Measurements from ENCODE around the gene DUSP9.

The DUSP9 gene

DNA sequence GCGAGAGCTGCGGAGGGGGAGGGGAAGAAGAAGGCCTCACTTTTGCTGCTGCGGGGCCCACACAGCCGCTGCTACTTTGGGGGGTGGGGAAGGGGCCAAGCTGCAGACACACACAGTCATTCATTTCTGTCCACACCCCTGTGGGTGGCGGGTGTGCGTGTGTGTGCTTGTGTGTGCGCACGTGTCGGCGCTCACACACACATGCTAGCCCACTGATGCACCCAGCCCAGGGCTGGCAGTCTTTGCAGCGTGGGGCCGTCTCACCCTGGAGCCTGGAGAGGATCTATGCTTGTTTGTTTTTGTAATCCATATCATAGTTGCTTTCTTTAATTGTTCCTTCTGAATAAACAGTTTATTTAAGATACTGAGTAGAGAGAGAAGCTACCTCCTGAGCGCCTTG is 4.0 kb downstream of the DUSP9 start:
- H3K27ac ChIP-seq (replicated peaks) = no peak overlapping the region
- H3K4me3 ChIP-seq (replicated peaks; ENCODE audit: insufficient read depth, low read length) = no peak overlapping the region
- DNase-seq (ENCODE audit: low read depth in 1 of 2, low spot score in 1 of 2) = no peak
- no peak for TF ChIP-seq REST (IDR thresholded peaks at IDR 0.05; ENCODE audit: insufficient replicate concordance, low read depth)
- TF ChIP-seq POLR2AphosphoS5 (IDR thresholded peaks at IDR 0.05; ENCODE audit: low read depth) = no peak
- no peak for TF ChIP-seq GABPA (IDR thresholded peaks at IDR 0.05; ENCODE audit: low read depth)
- no peak for TF ChIP-seq SPI1 (IDR thresholded peaks at IDR 0.05; ENCODE audit: borderline replicate concordance, low read depth)
- TF ChIP-seq, protein P1, sequence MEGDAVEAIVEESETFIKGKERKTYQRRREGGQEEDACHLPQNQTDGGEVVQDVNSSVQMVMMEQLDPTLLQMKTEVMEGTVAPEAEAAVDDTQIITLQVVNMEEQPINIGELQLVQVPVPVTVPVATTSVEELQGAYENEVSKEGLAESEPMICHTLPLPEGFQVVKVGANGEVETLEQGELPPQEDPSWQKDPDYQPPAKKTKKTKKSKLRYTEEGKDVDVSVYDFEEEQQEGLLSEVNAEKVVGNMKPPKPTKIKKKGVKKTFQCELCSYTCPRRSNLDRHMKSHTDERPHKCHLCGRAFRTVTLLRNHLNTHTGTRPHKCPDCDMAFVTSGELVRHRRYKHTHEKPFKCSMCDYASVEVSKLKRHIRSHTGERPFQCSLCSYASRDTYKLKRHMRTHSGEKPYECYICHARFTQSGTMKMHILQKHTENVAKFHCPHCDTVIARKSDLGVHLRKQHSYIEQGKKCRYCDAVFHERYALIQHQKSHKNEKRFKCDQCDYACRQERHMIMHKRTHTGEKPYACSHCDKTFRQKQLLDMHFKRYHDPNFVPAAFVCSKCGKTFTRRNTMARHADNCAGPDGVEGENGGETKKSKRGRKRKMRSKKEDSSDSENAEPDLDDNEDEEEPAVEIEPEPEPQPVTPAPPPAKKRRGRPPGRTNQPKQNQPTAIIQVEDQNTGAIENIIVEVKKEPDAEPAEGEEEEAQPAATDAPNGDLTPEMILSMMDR (IDR thresholded peaks at IDR 0.05; ENCODE audit: insufficient read depth, low read length) = no peak
- peaks cover 11% of the 10 kb centered on the region for H3K27me3 ChIP-seq (ENCODE audit: insufficient read depth, poor library complexity, severe bottlenecking)

DNA sequence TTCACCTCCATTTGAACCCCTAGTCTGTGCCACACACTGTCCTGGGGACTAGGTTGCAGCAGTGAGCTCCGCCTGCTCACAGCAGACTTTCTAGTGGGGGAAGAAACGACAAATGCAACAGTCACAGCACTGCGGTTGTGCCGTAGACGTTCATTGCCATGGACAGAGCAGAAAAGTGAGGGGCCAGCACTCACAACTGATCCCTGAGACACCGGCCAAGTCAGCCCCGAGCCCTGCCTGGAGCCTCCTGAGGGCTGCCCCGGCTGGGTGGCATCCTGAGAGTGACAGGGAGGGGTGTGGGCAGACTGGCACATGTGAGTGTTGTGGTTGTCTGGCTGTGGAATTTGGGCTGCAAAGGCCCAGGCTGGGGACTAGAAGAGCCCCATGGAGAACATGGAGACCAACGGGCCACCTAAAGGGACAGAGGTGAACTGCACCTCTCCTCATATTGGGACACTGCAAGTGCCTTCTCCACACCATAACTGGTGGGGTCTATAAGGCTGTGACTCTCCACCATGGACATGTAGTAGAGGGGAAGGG is 4.6 kb downstream of the DUSP9 start:
- no peak overlapping the region for H3K4me3 ChIP-seq (replicated peaks; ENCODE audit: insufficient read depth, low read length)
- H3K27ac ChIP-seq (replicated peaks) = no peak overlapping the region
- DNase-seq (ENCODE audit: low read depth in 1 of 2, low spot score in 1 of 2) = peak in 1 of 2 experiments; percentile 13
- TF ChIP-seq POLR2AphosphoS5 (IDR thresholded peaks at IDR 0.05; ENCODE audit: low read depth) = no peak
- TF ChIP-seq, protein P1 (IDR thresholded peaks at IDR 0.05; ENCODE audit: insufficient read depth, low read length) = peak; percentile 37
- peaks cover 9% of the 10 kb centered on the region for H3K27me3 ChIP-seq (ENCODE audit: insufficient read depth, poor library complexity, severe bottlenecking)

DNA sequence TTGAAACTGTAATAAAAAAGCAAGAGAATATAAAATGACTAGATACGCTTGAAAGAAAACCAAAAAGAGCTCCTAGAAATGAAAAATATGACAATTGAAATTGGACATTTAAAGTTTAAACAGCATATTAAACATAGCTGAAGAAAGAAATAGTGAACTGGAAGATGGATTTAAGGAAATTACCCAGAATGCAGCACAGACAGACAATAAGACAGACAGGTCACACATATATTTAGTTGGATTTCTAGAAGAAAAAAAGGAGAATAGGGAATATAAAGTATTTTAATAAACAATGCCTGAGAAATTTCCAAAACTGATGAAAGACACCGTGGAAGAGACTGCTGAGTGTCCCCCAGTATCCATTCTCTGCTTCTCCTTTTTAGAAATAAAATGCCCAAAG is 6.6 kb downstream of the DUSP9 start:
- no peak for DNase-seq (ENCODE audit: low read depth in 1 of 2, low spot score in 1 of 2)
- no peak for TF ChIP-seq SPI1 (IDR thresholded peaks at IDR 0.05; ENCODE audit: borderline replicate concordance, low read depth)
- TF ChIP-seq GABPA (IDR thresholded peaks at IDR 0.05; ENCODE audit: low read depth) = no peak
- TF ChIP-seq POLR2AphosphoS5 (IDR thresholded peaks at IDR 0.05; ENCODE audit: low read depth) = no peak
- TF ChIP-seq, protein P1 (IDR thresholded peaks at IDR 0.05; ENCODE audit: insufficient read depth, low read length) = no peak
- TF ChIP-seq REST (IDR thresholded peaks at IDR 0.05; ENCODE audit: insufficient replicate concordance, low read depth) = no peak
- H3K27ac ChIP-seq (replicated peaks) = no peak overlapping the region
- no peak overlapping the region for H3K4me3 ChIP-seq (replicated peaks; ENCODE audit: insufficient read depth, low read length)
- no peaks in the 10 kb centered on the region for H3K27me3 ChIP-seq (ENCODE audit: insufficient read depth, poor library complexity, severe bottlenecking)

DNA sequence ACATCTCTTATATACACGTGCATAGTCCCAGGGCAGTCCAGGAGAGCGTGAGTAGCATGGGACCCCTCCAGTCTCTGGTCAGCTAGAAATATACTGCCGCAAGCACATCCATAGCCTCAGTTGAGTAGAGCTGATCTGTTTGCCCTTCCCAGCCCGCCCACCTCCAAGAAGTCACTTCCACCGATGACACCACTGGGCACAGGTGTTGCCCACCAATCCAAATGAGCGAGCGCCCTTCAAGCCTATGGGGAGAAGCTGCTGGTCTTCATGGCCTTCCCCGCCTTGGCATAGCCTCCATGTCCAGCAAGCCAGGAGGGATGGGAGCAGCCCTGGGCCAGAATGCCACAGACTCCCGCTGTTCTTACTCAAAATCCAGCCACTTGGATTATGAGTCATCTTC is 10.2 kb downstream of the DUSP9 start:
- no peak for TF ChIP-seq POLR2AphosphoS5 (IDR thresholded peaks at IDR 0.05; ENCODE audit: low read depth)
- TF ChIP-seq, protein P1 (IDR thresholded peaks at IDR 0.05; ENCODE audit: insufficient read depth, low read length) = no peak
- TF ChIP-seq SPI1 (IDR thresholded peaks at IDR 0.05; ENCODE audit: borderline replicate concordance, low read depth) = no peak
- TF ChIP-seq REST (IDR thresholded peaks at IDR 0.05; ENCODE audit: insufficient replicate concordance, low read depth) = no peak
- no peak for TF ChIP-seq GABPA (IDR thresholded peaks at IDR 0.05; ENCODE audit: low read depth)
- Histone ChIP-seq H3K27ac (replicated peaks) (no peak overlapping the region), H3K27me3 (ENCODE audit: insufficient read depth, poor library complexity, severe bottlenecking) (peaks cover 9% of the 10 kb centered on the region), H3K4me3 (replicated peaks; ENCODE audit: insufficient read depth, low read length) (no peak overlapping the region)
- DNase-seq (ENCODE audit: low read depth in 1 of 2, low spot score in 1 of 2) = no peak

Measured in HL-60 (cell line).